Activated CD8-positive, alpha-beta memory T cell treated with anti-CD3 and anti-CD28 coated beads, Interleukin-2, amount 50 U/mL, for 48 hours (primary cell): ENCODE measurements around the gene CLDN2.
"Not testable (repeated sequence)": the region's sequence is repeated elsewhere in the genome, so short reads cannot be mapped to it uniquely, and the experiment has no call there.

ENCODE experiments used
- DNase-seq: peaks from one replicate; pipeline ENCODE4 v3.0.0-alpha.2; 2020

The CLDN2 gene

GRCh38 chrX:106964290-106964689, 44.1 kb downstream of the CLDN2 start:
- DNase-seq = no peak

GRCh38 chrX:106966547-106966946, 46.3 kb downstream of the CLDN2 start:
- DNase-seq = not testable (repeated sequence)

GRCh38 chrX:106972896-106973295, 52.7 kb downstream of the CLDN2 start:
- no peak for DNase-seq

GRCh38 chrX:106973433-106974149, 53.4 kb downstream of the CLDN2 start:
- no peak for DNase-seq

- no peak for DNase-seq
Measured at GRCh38 chrX:106976416-106976815, 56.2 kb downstream of the CLDN2 start.
